Keratinocyte (primary cell): Measurements from ENCODE around the gene PEX7.

Experiments
- CTCF ChIP-seq, 3 experiments: IDR thresholded peaks in 1 of 3; conservative IDR thresholded peaks in 1 of 3; optimal IDR thresholded peaks in 1 of 3; 2 replicates in 2 of 3; 3 replicates in 1 of 3; pipeline versions ENCODE3 to v1.5.1; 2011; ENCODE audit warnings: low read length in 3 of 3, mild to moderate bottlenecking in 3 of 3, moderate library complexity in 2 of 3, control low read depth in 1 of 3, inconsistent platforms in 1 of 3; ENCODE audit not compliant: insufficient read depth in 2 of 3; ENCODE audit errors: extremely low read depth in 1 of 3
- EZH2 ChIP-seq: IDR thresholded peaks from one replicate; pipeline ENCODE4 v1.6.1; 2012; ENCODE audit warnings: inconsistent platforms, mild to moderate bottlenecking, low read length, moderate library complexity

- no peak for TF ChIP-seq CTCF (optimal IDR thresholded peaks at IDR 0.05 in 1 of 3, IDR thresholded peaks at IDR 0.05 in 1 of 3, conservative IDR thresholded peaks at IDR 0.05 in 1 of 3; ENCODE audit: extremely low read depth in 1 of 3, insufficient read depth in 2 of 3, low read length in 3 of 3)
- TF ChIP-seq EZH2, result peak; percentile 44
These were observed 100.3 kb downstream of the PEX7 start for GRCh38 chr6:136922685-136923006.
